ENCODE data around the gene COLGALT1.

The COLGALT1 gene

DNA sequence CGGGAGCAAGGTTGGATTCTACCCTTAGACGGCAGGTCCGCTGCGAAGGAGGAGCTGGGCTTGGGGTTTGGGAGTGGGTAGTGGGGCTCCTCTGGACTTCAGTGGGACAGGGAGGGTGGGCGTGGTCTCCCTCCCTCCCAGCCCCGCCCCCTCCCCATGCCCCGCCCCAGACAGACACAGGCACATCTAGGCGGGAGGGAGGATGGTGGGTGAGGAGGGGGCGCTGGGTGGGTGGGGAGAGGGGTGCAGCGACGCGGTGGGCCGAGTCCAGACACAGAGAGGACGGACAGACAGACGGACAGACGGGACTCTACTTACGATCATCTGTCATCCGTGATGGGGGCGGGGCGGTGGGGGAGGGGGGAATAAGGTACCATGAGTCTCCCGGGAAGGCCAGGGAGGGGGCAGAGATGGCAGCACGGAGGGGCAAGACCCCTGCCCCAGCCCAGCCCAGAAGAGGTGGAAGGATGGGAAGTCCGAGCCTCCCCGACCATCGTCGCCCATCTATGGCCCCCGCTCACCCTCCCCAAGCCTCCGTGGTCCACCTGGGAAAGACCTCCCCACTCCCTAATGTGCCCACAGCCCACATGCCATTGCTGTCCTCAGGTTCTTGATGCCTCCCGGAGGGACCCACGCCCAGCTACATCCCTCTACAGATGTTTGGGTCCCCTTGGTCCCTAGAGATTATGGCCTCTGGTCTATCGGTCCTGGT is 67.9 kb downstream of the COLGALT1 start:
- DNase-seq (ENCODE audit: low read depth in 3 of 3) = no peak

DNA sequence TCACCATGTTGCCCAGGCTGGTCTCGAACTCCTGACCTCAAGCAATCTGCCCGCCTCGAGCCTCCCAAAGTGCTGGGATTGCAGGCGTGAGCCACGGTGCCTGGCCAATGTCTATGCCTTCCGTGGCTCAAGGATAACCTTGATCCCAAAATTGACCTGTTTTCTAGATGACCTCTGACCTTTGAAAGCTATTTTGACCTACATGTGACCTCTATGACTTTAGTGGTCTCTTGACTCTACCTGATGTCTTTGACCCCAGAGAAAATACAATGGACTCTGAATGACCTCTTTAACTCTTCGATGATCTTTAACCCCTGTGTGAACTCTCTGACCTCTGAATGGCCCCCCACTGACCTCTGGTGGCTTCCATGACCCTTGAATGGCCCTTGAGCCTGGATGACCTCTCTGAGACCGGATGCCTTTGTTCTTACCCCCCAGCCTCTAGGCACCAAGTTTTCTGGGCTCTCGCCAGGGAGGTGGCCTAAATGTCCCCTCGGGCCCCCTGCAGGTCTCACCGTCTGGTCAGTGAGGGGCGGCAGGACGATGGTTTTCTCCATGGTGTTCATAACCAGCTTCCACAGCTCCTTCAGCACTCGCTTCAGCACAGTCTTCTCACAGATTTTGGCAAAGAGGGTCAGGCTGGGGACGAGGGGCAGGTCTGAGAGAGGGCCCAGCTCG is 69.0 kb downstream of the COLGALT1 start:
- DNase-seq (ENCODE audit: low read depth in 3 of 3) = no peak

DNA sequence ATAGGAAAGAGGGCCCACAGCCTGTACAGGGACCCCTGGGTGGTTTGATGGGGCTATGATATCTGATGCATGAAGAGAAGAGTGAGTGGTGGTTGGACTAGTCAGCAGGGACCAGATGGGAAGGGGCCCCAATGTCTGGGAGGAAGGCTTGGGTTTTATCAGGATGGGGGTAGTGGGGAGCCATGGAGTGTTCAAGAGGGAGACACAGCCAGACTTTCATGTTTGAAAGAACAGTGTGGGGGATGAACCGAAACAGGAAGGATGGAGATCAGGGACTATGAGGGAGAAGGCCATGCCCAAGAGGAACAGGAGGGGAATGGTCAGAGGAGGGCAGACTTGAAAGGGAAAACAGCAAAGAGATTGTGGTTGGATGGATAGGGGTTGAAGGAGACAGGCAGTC is 69.6 kb downstream of the COLGALT1 start:
- DNase-seq (ENCODE audit: low read depth in 3 of 3) = no peak

DNA sequence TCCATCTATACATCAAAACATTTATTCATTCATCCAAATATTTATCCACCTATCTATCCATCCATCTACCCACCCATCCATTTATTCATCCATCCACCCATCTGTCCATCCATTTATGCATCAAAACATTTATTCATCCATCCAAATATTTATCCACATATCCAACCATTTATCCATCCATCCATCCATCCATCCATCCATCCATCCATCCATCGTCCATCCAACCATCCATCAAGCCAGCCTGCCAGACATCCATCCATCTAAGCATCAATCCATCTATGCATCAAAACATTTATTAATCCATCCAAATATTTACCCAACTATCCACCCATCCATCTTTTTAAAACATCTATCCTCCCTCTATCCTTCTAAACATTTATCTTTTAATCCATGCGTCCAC is 70.5 kb downstream of the COLGALT1 start:
- DNase-seq (ENCODE audit: low read depth in 3 of 3) = no peak

DNA sequence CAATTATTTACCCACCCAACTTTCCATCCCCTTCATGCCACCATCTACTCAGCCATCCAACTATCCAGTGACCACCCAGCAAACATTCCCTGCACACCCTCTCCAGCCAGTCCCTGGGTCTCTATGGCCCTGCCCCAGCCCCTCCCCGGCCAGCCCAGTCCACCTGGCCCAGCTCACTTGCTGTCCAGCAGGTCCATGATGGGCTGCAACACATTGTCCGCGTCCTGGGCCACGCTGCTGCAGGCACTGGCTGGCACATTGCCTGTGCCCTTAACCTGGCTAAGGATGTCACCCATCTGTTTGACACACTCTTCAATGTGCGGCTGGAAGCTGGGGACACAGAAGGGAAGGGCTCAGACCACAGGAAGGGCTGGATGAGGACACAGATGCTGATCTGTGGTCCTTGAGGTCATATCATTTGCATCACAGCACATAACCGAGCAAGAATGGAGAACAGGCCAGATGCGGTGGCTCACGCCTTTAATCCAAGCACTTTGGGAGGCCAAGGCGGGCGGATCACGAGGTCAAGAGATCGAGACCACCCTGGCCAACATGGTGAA is 71.1 kb downstream of the COLGALT1 start:
- DNase-seq (ENCODE audit: low read depth in 3 of 3) = no peak

DNA sequence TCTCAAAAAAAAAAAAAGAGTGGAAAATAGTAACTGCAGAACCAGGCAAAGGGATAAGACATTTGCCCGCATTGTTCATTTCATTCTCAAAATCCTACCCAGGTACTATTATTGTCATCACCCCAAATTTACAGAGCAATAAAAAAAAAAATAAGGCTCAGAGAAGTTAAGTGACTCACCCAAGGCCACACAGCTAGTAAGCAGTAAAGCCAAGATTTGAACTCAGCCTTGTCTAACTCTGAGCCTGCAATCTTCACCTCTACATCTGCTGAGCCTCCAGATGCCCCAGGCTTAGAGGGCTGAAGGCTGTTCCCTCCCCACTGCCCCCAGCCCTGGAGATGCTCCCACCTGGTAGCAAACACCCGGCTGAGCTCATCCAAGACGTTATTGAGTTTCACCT is 71.7 kb downstream of the COLGALT1 start:
- no peak for DNase-seq (ENCODE audit: low read depth in 3 of 3)

DNA sequence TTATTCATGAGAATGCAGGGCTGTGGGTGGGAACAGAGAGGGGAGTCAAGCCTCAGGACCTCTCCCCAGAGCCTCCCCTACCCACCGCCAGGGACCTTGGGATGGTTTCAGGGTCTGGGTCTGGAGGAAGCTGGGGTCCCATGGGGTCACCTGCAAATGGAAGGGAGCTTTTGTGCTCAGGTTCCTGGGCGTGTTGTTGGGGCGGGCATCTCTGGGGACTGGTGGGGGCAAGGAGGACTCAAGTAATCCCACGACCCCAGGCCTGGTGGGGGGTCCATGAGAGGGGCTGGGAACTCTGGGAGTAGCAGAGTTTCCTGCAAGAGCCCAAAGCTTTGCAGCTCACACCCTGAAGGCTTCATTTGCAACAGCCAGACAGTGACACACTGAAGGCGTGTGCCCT is 72.5 kb downstream of the COLGALT1 start:
- DNase-seq (ENCODE audit: low read depth in 3 of 3) = no peak

DNA sequence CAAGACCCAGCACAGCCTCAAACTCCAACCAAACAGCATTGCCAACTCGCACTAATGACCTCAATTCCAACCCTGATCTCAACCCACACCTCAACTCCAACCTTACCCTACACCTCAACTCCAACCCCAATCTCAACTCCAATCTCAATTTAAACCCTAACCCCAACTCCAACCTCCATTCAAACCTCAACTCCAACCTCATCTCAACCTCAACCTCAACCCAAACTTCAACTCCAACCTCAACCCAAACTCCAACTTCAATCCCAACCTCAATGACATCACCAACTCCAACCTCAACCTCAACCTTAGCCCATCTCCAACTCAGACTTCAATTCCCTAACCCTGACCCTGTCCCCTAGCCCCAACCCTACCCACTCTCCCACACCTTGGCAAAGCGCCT is 74.3 kb downstream of the COLGALT1 start:
- no peak for DNase-seq (ENCODE audit: low read depth in 3 of 3)

DNA sequence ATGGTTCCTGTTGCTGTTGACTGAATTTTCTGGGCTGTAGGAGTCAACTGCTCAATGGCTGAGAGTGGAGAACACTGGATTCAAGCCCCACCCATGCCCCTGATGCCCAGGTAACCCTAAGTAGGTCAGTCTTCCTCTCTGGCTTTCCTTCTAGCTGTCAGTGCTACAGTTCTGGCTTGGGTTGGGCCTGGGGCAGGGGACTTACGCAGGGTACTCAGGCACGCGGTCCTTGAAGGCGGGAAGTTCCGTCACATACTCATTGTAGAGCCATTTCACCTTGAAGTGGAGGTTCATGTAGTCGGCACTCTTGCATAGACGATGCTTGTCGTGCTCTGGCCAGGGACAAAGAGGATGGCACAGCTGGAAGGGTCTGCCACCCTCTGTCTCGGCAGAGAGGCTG is 77.1 kb downstream of the COLGALT1 start:
- no peak for DNase-seq (ENCODE audit: low read depth in 3 of 3)
